GM18511 (cell line): ENCODE results near the gene PLCH2.

Source experiments
- ATAC-seq: cut with Tn5 transposase; IDR thresholded peaks from one replicate; pipeline ENCODE4 v1.9.1; 2021; ENCODE audit warnings: mild to moderate bottlenecking, moderate library complexity; ENCODE audit not compliant: unreplicated experiment

Gene PLCH2

DNA sequence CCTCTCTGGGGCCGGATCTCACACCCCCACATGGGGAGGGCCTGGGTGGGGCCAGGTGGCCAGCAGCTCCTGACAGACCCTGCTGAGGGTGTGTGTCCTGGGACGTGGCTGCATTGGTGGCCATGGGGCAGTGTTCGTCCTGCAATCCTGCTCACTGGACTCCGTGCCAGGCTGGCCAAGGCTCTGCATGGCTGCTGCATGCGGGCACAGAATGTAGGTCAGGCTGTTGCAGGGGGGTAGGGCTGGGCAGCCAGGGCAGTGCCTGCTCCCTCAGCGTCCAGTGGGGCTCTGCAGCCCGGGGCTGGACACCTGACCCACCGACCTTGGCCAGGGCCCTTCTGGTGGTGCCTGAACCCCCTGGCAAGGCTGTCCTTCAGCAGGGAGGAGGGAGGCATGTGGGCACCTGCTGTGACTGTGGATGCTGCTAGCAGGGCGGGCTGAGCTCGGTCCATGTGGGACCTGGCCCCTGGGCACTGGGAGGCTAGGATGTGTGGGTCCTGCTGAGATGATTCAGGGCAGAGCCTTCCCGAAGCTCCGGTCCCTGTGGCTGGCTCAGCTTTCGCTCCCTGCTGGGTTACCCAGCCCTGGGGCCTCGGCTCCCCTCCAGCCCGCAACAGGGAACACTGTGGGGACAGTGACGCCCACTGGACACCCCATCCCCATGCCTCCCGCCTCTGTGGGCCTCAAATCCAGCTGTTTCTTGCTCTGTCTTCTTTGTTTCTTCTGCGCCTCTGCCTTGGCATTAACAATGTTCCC lies 14.9 kb upstream of the PLCH2 start:
- no peak for ATAC-seq

DNA sequence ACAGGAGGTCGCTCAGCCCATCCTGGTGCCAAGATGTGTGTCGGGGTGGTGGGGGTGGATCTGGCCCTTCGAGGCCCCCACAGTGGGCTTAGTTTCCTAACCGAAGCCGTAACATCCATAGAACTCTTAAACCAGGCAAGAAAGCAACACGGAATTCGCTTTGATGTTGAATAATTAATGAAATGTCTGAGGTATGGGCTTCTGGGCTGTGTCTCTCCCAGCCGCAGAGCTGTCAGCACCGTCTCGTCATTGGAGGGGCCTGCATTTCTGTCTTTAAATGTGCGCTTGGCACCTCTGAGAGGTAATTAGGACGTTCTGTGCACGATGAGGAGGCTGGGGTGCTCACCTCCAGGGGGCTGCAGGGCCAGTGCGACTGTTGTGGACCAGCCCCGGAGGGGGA lies 13.3 kb upstream of the PLCH2 start:
- ATAC-seq: no peak

DNA sequence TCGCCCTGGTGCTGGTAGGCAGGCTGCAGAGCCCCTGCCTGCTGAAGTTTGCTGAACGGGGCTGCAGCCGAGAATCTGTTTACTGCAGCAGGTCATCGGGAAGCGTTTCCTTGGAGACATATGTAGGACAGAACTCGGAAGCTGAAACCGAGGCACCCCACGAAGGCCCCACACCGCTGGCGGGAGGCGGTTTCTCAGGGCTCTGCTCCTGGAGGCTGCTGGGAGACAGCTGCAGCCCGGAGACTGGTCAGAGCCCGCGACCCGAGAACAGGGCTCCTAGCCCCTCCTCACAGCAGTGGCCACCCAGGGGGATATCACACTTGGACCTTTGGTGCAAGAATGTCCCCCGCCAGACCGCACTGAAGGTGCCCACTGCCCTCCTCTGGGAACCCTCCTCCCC lies 12.7 kb upstream of the PLCH2 start:
- ATAC-seq: no peak

DNA sequence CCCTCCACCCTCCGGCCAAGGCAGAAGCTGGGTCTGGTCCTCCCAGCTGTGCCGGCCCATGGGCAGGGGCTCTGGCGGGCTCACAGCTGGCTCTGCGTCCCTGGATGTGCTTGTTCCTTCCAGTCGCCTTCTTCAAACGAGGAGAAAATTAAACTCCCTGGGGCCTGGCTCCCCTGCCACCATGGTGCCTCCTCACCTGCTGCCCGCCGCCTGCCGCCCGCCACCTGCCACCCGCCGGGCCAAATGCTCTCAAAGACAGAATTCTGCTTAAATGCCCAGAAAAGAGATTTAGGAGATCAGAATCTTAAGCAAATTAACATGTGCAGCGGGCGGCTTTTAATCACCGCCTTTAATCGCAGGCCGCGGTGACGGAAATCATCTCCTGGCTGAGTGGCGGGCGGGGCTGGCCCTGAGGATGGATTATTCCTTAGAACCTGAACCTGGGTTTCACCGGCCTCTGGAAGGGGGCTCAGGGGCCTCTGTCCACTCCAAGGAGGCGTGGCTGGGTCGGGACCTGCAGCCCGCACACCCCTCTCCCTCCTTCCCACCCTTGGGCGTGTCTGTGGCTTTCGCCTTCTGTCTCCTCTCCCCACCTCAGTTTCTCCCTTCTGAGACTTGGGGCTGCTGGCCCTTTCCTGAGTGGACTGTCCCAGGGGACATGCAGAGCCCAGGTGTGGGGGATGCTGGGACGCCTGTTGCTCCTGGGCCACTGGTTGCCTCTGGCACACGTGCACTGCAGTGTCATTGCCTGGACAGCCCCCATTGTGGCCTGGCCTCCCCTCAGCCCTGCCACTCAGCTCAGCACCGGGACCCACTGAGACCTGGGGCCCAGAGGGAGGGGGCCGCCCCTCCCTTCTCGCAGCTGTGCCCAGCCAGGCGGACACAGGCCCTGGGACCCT lies 10.5 kb upstream of the PLCH2 start:
- no peak for ATAC-seq

DNA sequence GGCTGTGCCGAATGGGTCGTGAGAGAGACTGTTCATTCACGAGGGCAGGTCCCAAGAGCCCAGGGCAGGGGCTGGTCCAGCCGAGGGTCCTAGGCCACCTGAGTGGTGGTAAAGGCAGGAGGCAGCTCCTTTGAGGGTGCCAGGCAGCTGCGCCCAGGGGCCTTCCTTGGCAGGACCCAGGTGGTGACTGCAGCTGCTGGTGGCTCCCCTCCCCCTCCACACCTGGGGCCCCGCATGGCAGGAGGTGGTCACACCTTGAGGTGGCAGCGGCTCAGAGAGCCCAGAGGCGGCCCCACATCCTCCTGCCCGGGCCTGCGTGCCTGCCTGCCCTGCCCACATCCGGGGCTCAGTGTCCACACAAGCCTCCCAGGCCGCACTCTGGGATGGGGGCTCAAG lies 9.8 kb upstream of the PLCH2 start:
- ATAC-seq: no peak

DNA sequence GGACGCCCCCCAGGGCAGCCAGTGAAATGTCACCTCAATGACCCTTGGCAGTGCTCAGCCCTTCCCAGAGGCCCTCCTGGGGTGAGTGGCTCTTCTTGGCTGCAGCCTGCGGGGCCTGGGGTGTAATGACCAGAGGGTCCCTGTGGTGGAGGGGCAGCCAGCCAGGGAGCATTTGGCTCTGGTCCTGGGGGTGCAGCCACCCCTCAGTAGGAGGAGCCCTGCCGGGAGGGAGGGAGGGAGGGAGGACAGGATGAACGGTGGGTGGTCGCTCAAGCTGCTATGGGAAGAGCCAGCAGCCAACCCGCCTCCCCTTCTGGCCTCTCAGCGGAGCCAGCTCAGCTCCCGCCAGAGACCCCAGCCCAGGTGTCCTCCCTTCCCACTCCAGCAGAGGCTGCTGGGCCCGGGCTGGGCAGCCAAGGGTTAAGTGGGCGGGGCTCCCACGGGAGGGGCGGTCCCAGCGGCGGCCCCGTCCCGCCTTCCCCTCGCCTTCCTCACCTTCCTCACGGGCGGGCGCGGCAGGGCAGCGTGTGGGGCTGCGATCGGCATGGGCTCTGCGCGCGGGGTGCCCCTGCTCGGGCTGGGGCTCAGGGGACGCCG lies 9.0 kb upstream of the PLCH2 start:
- no peak for ATAC-seq

DNA sequence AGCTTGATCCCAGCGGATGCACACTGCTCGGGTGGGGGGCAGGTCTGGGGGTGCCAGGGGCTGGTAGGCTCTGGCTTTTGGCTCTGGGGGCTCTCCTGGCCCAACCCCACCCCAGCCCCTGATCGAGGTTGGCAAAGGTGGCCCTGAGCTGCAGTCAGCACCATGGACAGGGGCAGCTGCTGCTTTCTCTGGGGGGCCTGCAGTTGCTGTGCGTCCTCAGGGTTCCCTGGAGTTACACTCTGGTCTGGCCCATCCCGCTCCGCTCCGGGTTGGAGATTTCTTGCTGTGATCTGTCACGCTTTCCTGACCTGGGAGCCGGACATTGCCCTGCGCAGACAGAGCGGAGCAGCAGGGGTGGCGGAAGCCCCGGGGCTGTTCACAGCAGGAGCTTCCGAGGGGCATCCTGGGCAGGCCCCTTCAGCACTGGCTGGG lies 8.0 kb upstream of the PLCH2 start:
- ATAC-seq: no peak

DNA sequence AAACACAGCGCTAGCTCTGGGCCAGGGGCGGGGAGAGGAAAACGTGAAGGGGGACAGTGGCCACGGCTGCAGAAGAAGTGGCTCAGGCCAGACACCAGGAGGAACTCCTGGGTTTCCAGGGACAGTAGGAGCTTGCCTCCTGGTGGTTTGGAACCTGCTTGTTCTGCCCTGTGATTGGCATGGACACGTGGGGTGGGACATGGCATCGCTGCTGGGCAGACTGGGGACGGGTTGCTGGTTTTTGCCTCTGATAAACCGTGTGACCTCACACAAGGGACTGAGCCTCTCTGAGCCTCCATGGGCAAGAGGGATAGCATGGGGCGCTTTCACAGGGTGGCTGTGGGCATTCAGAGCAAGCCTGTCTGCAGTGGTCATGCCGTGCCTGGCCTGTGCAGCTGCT lies 7.5 kb upstream of the PLCH2 start:
- no peak for ATAC-seq

DNA sequence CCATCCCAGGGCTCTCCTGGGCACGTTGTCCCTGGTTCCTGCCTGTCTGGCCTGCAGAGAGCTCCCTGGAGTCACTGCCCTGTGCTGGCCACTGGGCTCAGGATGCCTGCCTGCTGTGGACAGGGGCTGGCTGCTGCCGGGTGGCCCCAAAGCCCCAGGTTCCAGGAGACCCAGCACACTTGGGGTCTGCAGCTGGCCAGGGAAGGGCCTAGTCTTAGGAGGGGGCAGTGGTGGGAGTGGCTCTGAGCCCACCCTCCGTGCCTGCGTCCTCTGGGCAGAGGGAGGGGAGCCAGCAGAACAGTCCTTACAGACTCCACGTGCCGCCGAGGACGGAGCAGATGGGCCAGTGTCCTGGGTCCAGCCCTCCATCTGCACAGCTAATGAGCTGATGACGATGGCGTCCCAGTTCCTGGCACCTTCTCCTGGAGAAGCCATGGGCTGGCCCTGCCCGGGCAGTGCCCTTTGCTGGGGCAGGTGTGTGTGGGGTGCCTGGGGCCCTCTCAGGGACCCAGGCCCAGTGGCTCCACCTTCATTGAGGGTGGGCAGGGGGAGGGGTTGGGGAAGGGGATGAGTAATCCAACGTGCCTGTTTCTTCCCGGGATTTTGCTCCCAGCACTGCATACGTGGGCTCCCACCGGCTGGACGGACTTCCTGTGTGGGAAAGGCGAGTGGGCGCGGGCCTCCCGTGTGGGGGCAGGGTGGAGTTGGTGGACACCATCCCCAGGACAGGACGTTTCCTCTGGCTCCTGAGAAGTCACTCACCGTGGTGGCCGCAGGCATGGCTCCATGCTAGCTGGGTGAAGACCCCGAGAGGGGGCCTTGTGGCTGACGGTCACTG lies 6.8 kb upstream of the PLCH2 start:
- ATAC-seq: no peak

DNA sequence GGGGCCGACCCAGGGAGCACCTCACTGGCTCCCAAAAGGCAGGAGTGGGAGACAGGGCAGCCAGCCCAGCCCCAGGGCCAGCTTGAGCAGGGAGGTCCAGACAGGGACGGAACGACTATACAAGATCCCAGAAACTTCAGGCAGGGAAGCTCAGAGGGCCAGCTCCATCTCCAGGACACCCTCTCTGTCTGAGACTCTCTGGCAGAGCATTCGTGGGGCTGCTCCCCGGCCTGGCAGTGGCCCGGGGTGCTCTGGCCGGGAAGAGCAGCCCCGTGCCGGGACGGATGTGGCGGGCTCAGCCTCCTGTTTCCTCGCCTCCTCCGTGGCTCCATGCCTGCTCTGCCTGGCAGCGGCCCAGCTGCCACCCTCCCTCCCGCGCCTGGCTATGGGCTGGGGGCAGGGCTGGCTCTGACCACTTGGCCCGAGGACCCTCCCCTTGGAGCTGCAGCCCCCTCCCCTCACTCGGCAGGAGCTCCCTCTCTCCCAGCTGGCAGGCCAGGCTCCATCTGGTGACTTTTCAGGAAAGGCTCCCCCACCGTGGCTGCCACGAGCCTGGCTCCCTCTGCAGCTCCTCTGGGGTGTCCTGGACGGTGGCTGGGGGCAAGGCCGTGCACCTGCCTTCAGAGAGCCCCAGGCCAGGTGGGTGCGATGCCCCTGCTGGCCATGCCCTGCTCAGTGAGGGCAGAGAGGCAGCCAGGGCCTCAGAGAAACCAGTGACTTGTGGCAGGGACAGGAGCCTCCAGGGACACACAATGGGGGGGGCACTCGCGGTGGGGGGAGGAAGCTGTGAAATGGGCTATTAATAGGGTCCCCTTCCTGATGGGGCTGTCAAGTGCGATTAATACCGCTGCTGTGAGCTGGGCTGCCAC lies 5.6 kb upstream of the PLCH2 start:
- no peak for ATAC-seq

DNA sequence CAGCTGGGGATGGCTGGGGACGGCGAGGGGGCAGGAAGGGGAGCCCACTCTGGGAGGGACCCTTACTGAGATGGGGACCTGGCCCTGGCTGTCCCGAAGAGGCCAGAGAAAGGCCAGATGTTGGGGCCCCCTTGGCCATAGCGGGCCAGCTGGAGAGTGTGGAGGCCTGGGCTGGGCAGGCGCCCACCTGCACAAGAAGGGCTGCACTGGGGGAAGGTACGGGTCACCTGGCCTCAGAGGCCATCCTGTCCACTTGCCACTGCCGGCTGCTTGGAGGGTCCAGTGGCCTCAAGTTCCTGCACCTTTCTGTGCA lies 5.0 kb upstream of the PLCH2 start:
- ATAC-seq: no peak

DNA sequence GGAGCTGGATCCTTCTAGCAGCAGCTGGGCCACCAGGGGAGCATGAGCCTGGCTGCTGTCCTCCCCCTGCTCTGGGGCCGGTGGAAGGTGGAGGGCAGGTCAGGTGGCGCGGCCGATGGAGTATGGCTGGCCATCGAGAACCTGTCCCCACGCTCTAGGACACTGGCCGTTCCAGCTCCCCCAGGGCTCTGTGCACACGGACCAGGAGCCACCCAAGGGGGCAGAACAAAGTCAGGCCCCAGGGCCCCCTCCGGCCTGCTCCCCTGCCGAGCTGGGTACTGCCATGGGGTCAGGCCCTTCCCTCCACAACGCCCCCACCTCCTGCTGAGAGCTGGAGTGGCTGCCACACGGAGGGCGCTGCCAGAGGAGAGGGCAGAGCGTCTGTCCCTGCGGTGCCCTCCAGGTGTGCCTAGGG lies 4.5 kb upstream of the PLCH2 start:
- ATAC-seq: no peak

DNA sequence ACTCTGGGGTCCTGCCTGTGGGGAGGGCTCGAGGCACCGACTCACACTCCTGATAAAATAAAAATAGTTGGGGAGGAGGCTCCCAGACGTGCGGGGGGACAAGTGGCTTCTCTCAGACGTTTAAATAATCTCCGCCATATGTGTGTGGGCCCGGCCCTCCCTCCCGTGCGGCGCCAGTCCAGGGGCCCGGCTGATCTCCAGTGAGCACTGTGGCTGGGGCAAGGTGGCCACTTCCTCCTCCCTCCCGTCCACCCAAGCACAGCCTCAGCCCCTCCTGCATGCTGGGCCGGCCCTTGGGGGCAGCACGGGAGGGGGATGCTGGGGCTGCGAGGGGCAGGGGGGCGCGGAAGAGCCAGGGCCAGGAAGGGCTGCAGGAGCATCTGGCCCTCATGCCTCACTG lies 4.0 kb upstream of the PLCH2 start:
- ATAC-seq: no peak

DNA sequence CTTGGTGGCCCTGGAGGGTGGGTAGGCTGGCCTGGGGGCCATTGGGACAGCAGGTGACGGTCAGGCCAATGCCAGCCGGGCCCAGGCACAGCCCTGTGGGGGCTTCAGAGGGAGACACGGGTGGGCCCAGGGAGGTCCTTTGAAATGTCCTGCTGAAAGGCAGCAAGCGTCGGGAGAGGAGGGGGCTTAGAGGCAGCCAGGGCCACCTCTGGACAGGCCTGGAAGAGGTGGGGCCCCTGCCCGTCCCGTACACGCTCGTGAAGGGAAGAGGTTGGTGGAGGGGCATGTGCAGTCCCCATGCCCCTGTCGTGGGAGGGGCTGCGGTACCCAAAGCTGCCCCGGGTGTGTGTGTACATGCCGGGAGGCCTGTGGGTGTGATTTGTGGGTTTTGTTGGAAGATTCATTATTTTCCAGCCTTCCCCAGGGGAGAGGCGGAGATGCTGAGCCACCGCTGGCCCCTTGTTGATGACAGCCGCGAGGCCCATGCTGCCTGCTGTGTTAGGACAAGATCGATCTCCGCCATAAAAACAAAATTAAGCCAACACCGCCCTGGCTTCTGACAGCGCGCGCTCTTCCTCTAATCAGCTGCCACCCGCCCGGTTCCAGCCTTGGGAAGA lies 3.4 kb upstream of the PLCH2 start:
- ATAC-seq: no peak

DNA sequence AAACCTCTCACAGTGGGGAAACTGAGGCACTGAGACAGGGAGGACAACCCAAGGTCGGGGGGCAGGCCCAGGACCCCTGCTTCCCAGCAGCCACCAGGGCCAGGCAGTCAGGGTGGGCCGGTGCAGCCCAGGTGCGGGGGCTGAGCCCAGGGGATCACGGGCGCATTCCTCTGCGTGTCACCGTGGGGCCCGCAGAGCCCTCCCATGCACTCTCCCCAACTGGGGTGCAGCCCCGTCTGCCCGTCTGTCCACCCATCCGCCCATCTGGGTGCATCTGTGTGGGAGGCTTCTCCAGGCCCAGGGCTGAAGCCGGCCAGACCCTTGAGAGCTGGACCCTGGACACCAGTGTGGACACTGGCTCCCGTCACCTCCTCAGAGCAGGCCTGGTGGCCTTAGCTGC lies 2.9 kb upstream of the PLCH2 start:
- ATAC-seq: no peak

DNA sequence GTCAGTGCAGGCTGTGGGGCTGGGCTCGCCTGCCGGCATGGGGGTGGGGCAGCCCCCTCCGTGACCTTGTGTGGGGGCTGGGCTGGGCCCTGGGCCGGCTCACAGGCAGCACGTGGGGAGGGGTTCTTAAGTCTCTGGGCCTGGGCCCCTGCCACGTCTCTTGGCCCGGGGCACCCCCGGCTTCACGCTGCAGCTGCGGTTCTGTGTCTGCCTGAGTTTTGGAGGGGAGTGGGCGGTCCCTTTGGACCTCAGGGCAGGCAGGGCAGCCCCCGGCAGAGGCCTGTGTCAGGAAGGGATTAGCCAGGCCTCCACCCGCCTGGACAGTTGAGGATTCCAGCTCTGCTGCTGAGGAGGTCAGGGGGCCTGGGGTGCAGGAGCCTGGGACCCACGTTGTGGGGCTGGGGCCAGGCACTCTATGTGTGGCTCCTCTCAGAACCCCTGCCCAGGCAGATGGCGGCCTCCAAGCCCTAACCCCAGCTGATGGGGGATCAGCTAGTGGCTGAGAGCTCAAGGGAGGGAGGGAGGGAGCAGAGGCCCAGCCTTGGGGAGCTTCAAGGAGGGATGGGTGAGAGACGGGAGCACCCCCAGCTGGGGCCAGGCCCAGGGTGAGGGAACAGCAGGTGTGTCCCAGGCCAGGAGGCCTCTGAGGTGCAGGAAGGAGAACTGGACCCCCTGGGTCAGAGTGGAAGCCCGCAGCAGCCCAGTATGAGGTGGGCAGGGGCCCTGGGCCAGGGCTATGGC lies 1.8 kb upstream of the PLCH2 start:
- no peak for ATAC-seq

DNA sequence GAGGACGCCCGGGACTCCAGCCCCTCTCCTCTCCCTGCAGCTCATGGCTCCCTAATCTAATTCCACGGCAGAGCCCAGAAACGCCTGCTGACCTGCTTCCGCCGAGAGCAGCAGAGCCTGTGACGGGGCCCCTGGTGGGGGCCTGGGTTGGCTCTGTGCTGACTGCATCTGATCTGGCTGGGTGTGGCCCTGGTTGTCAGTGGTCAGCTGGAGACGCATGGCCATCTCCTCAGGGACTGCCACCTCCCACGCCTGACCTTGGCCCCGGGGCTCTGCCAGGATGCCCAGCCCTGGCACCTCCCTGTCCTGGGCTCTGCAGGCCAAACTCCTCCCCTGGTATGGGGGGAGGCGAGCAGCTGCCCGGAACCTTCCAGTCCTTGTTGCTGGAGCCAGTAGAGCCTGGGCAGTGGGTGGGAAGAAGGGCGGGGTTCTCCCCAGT lies 1.1 kb upstream of the PLCH2 start:
- no peak for ATAC-seq

DNA sequence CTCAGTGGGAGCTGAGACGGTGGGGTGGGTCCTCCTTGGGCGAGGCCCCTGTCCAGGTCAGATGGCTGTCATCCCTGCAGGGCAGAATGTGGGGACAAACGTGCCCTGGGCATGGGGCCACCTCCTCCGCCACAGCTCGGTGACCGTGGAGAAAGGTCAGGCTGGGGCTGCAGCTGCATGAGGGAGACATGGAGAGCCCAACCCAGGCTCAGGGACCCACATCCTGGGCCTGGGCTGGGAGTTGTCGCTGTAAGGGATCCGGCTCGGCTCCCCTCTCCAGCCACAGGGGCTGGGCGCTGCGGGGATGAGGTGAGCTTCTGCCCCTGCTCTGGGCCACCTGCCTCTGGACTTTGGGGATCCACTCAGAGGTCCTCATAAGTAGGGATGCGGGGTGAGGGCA lies 518 bp upstream of the PLCH2 start:
- no peak for ATAC-seq

DNA sequence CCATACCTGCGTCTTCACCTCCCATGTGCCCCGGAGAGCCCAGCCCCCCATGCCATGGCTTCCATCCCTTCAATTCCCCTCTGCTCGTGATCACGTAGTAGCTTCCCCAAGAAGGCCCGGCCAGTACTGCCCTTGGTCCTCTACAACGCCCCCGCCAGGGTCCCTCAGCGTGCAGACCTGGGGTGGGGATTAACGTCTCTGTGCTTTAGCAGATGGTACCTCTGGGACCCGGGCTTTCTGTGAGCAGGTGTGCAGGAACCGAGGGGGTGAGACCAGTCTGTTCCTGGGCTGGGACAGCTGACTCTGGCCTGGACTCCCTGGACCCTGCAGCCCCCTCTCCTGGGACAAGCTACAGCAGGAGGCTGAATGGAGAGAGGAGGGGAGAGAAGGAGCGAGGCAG lies 1.2 kb downstream of the PLCH2 start:
- no peak for ATAC-seq
